ENCODE measurements around the gene ANO1.

The ANO1 gene

DNA sequence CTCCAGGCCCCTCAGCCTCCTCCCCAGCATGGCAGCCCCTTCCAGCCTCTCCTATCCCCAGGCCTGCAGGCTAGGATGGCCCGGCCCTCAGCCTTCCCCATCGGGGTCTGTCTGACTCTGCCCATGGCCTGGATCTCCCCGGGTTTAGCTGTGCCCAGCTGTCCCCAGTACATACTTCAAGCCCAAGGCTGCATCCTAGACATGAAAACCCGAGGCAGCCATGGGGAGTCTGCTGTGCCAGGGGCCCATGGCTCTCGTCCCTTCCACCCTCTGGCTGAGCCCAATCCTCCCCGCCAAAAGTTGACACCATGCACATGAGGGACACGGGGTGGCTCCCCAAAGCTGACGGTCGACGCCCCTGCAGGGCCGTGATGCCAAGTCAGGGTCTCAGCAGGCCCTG, 102.8 kb downstream of the ANO1 start:
- TF ChIP-seq CTCF (IDR thresholded peaks at IDR 0.05): no peak

DNA sequence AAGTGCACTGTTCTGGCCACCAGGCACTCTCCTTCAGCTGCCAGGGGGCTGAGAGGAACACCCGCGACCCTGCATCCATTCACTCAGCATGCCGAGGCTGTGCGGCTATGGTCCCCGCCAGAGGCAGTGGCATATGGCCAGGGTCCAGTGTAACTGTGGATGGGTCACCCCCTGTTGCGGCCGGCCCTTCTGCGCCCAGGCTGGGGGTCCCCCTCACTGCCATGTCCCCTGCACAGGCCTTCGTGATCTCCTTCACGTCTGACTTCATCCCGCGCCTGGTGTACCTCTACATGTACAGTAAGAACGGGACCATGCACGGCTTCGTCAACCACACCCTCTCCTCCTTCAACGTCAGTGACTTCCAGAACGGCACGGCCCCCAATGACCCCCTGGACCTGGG, 104.1 kb downstream of the ANO1 start:
- no peak for TF ChIP-seq CTCF (IDR thresholded peaks at IDR 0.05)

DNA sequence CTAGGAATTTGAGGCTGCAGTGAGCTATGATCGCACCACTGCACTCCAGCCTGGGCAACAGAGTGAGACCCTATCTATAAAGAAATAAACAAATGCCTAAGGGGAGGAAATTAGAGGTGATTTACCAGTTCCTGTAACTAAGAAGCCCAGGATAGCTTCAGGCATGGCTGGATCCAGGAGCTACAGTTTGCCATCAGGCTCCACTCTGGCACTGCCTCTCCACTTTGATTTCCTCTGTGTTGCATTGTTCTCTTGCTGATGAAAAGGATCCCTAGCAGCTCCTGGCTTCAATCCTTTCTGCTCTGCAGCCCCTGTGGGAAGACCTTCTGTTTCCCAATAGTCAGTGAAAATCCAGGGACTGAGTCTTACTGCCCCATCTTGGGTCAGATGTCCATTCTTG, 104.9 kb downstream of the ANO1 start:
- TF ChIP-seq CTCF (IDR thresholded peaks at IDR 0.05): no peak

DNA sequence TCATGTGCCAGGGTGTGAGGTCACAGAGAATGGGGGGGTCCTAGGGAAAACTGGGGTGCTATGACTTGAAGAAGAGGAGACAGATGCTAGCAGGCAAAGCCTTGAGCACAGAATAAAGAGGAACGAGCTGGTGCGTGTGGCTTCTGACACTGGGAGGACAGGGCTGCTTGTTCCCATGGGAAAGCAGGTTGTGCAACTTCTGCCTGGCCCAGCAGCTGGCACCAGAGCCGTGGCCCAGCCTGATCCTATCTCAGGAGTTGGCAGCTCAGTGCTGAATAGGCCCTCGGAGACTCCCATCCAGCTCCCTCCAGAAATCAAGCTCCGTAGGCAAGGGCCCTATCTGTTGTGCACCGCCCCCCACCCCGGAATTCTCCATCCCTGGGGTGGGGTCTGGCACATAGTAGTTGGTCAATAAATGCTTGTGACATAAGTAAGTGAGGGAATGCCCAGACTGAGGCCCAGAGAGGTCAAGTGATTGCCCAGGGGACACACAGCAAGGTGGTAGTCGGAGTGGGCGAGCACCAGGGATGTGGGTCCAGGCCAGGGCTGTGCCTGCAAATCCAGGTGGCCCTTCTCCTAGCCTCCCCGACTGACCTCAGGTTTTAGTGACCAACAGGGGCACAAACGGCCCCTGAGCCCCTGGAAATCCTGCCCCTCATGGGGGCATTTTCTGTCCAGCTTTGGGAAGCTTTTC, 105.5 kb downstream of the ANO1 start:
- no peak for TF ChIP-seq CTCF (IDR thresholded peaks at IDR 0.05)

DNA sequence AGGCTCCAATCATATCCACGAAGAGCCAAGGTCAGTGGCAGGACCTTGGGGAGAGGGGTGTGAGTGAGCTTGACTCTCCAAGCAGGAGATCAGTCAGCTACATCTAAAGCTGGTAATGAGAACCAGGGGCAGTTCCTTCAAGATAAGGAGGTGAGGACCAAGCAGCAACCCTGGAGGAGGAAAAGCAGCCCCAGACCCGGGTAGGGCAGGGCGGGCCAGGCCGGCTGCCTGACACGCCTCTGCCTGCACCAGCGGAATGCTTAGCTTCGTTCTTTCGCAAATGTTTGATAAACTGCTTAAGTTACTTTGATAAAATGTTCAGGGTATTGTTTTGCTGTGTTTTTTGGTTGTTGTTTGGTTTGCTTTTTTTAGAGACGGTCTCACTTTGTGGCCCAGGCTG, 106.3 kb downstream of the ANO1 start:
- TF ChIP-seq CTCF (IDR thresholded peaks at IDR 0.05): no peak

DNA sequence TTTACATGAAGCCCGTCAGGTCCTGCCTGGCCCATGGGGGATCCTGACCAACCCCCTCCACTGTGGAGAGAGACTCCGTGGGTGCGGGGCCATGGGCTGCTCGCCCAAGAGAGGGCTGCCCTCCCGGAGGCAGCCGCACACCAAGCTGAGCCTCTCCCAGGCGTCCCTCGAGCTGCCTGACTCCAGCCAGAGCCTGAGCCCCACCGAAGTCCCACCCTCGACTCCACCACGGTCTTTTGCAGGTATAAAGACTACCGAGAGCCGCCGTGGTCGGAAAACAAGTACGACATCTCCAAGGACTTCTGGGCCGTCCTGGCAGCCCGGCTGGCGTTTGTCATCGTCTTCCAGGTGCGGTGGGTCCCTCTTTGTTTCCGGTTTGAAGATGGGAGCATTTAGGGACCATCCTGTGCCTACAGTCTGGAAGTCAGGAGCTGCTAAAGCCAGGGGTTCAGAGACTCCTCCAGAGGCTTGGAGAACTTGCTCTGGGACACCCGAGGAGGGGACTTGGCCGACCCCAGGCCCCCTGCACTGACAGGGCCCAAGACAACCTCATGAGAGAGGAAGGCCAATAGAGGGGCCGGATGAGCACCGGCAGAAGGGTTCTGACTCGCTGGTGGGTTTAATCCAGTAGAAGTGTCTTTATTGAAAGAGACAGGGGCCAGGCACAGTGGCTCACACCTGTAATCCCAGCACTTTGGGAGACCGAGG, 107.4 kb downstream of the ANO1 start:
- TF ChIP-seq CTCF (IDR thresholded peaks at IDR 0.05): no peak

DNA sequence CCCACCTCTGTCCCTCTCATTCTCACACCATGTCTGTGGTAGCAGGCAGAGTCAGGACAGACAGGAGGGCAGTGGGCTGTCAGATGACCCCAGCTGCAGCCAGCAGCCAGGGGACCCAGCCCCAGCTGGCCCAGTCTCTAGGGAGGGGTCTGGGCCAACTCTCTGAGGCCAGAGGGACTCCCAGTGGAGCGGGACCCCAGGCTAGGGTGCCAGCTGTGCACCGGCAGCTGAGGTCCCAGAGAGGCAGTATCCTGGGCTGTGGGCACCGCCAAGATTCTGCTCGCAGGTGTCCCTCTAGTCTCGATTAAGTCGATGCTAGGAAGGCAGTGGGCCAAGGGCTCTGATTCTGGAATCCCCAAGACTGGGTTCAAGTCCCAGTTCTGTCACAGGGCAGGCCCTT, 108.3 kb downstream of the ANO1 start:
- TF ChIP-seq CTCF (IDR thresholded peaks at IDR 0.05): no peak
